HepG2 (cell line): Measurements from ENCODE around the gene ABCG5. TPM values are rescaled to one million over a fixed set of nuclear protein-coding genes. Genes with fewer than 3 reads are reported as not detected.

ENCODE experiments used
- ATF4 ChIP-seq, 2 experiments: fragments of 450-650 bp in 1 of 2; sonication (generic) in 1 of 2; formaldehyde crosslinking; IDR thresholded peaks; 2 replicates each; pipeline versions ENCODE4 v1.5.0 to v1.8.0; 2020 to 2022; ENCODE audit warnings: mild to moderate bottlenecking in 1 of 2, missing genetic modification reagents in 1 of 2
- CEBPB ChIP-seq: IDR thresholded peaks from 2 replicates; pipeline ENCODE4 v1.6.1; 2011; ENCODE audit warnings: low read depth, low read length, improper control_type of control experiment, borderline replicate concordance
- E2F5 ChIP-seq: sonication (generic); formaldehyde crosslinking; conservative IDR thresholded peaks from 2 replicates; pipeline ENCODE4 v1.4.0; 2020; ENCODE audit warnings: missing genetic modification reagents
- ETV5 ChIP-seq: IDR thresholded peaks from 2 replicates; pipeline ENCODE4 v1.6.1; 2018; ENCODE audit warnings: missing biosample characterization, missing genetic modification reagents, inconsistent platforms, borderline replicate concordance
- EZH2 ChIP-seq: conservative IDR thresholded peaks from 2 replicates; pipeline ENCODE4 v1.6.1; 2012; ENCODE audit warnings: mild to moderate bottlenecking, low read depth, low read length, moderate library complexity
- FOSL2 ChIP-seq: sonication (generic); formaldehyde crosslinking; IDR thresholded peaks from 2 replicates; pipeline ENCODE4 v1.4.0; 2020; ENCODE audit warnings: missing genetic modification reagents
- GABPB1 ChIP-seq: IDR thresholded peaks from 2 replicates; pipeline ENCODE4 v1.6.1; 2016; ENCODE audit warnings: mild to moderate bottlenecking, missing genetic modification reagents, moderate library complexity, missing compliant biosample characterization
- GATA4 ChIP-seq: sonication (generic); IDR thresholded peaks from 2 replicates; pipeline ENCODE4 v1.6.1; 2016; ENCODE audit warnings: antibody characterized with exemption, low read depth, borderline replicate concordance
- HCFC1 ChIP-seq: fragments of 150-350 bp; IDR thresholded peaks from 2 replicates; pipeline ENCODE4 v1.6.1; 2014; ENCODE audit warnings: low read depth, low read length
- HNRNPUL1 ChIP-seq: fragments of 200-400 bp; formaldehyde crosslinking; IDR thresholded peaks from 2 replicates; pipeline ENCODE4 v1.6.1; 2017; ENCODE audit warnings: low read depth, mild to moderate bottlenecking, low read length, moderate library complexity
- MIXL1 ChIP-seq: IDR thresholded peaks from 2 replicates; pipeline ENCODE4 v1.6.1; 2016
- POLR2AphosphoS5 ChIP-seq: IDR thresholded peaks from 2 replicates; pipeline ENCODE4 v1.6.1; 2012; ENCODE audit warnings: low read depth, low read length
- RARG ChIP-seq: sonication (generic); formaldehyde crosslinking; IDR thresholded peaks from 2 replicates; pipeline ENCODE4 v1.4.0; 2020; ENCODE audit warnings: low read depth, mild to moderate bottlenecking, missing genetic modification reagents
- SALL1 ChIP-seq: sonication (generic); formaldehyde crosslinking; IDR thresholded peaks from 2 replicates; pipeline ENCODE4 v1.8.0; 2022; ENCODE audit warnings: mild to moderate bottlenecking, missing genetic modification reagents
- SYNCRIP ChIP-seq: fragments of 200-400 bp; formaldehyde crosslinking; IDR thresholded peaks from 2 replicates; pipeline ENCODE4 v1.6.1; 2018; ENCODE audit warnings: mild to moderate bottlenecking, low read depth, low read length; ENCODE audit not compliant: insufficient read depth
- TP53 ChIP-seq: sonication (generic); formaldehyde crosslinking; conservative IDR thresholded peaks from 2 replicates; pipeline ENCODE4 v1.4.0; 2020; ENCODE audit warnings: missing genetic modification reagents
- YEATS2 ChIP-seq: sonication (generic); formaldehyde crosslinking; IDR thresholded peaks from 2 replicates; pipeline ENCODE4 v1.4.0; 2020; ENCODE audit warnings: missing genetic modification reagents, borderline replicate concordance
- ZBTB7B ChIP-seq: sonication (generic); formaldehyde crosslinking; IDR thresholded peaks from 2 replicates; pipeline ENCODE4 v1.4.0; 2020; ENCODE audit warnings: missing genetic modification reagents
- ZNF12 ChIP-seq: sonication (generic); formaldehyde crosslinking; IDR thresholded peaks from 2 replicates; pipeline ENCODE4 v1.5.0; 2020; ENCODE audit warnings: missing genetic modification reagents
- ZNF138 ChIP-seq: sonication (generic); formaldehyde crosslinking; IDR thresholded peaks from 2 replicates; pipeline ENCODE4 v1.5.0; 2020; ENCODE audit warnings: mild to moderate bottlenecking, low read depth, missing genetic modification reagents
- ZNF251 ChIP-seq: sonication (generic); formaldehyde crosslinking; IDR thresholded peaks from 2 replicates; pipeline ENCODE4 v1.9.0; 2021; ENCODE audit warnings: mild to moderate bottlenecking, missing genetic modification reagents
- ZNF383 ChIP-seq: sonication (generic); formaldehyde crosslinking; IDR thresholded peaks from 2 replicates; pipeline ENCODE4 v1.4.0; 2020; ENCODE audit warnings: missing genetic modification reagents, mild to moderate bottlenecking, borderline replicate concordance
- ZNF430 ChIP-seq: sonication (generic); formaldehyde crosslinking; IDR thresholded peaks from 2 replicates; pipeline ENCODE4 v1.9.0; 2021; ENCODE audit warnings: mild to moderate bottlenecking, missing genetic modification reagents
- ZNF431 ChIP-seq: sonication (generic); formaldehyde crosslinking; IDR thresholded peaks from 2 replicates; pipeline ENCODE4 v1.9.0; 2022; ENCODE audit warnings: missing genetic modification reagents, low read depth, mild to moderate bottlenecking, borderline replicate concordance
- ZNF530 ChIP-seq: sonication (generic); formaldehyde crosslinking; IDR thresholded peaks from 2 replicates; pipeline ENCODE4 v1.5.0; 2020; ENCODE audit warnings: low read depth, mild to moderate bottlenecking, missing genetic modification reagents
- ZNF556 ChIP-seq: sonication (generic); formaldehyde crosslinking; IDR thresholded peaks from 2 replicates; pipeline ENCODE4 v1.4.0; 2020; ENCODE audit warnings: mild to moderate bottlenecking, missing genetic modification reagents, borderline replicate concordance
- ZNF644 ChIP-seq: IDR thresholded peaks from 2 replicates; pipeline ENCODE4 v1.6.1; 2016; ENCODE audit warnings: low read depth
- ZSCAN9 ChIP-seq: IDR thresholded peaks from 2 replicates; pipeline ENCODE4 v1.6.1; 2016; ENCODE audit warnings: borderline replicate concordance
- polyA plus RNA-seq, 8 experiments: library from polyadenylated mRNA; depleted of rRNA in 3 of 8; stranded (reverse) in 7 of 8; unstranded in 1 of 8; fragments of >200 nt; fragmentation: Illumina TruSeq in 4 of 8; extraction: Trizol in 4 of 8; gene quantifications; 2 replicates each; pipeline versions ENCODE4 v1.2.1 to v1.2.3, GENCODE V29; 2011 to 2016; ENCODE audit warnings: low read depth in 4 of 8, missing spikeins in 1 of 8, mixed read lengths in 1 of 8; ENCODE audit not compliant: insufficient read depth in 1 of 8
- total RNA-seq, 5 experiments: library from RNA; depleted of rRNA; stranded (reverse); fragments of >200 nt; fragmentation: Illumina TruSeq; extraction: Trizol; gene quantifications; 2 replicates each; pipeline ENCODE4 v1.2.3, GENCODE V29; 2016; ENCODE audit warnings: low read depth in 1 of 5
- TF ChIP-seq, protein P1 (sequence below): sonication (generic); formaldehyde crosslinking; IDR thresholded peaks from 2 replicates; pipeline ENCODE4 v1.8.0; 2022; ENCODE audit warnings: missing genetic modification reagents, mild to moderate bottlenecking, moderate library complexity, borderline replicate concordance

Gene ABCG5
- total and polyA plus RNA-seq, 2 of the 13 experiments (the other 11 are each of a cell fraction or from before 2014, with no cell fraction given), result 15.1 to 39.0 TPM

GRCh38 chr2:43838560-43839267 is at the start of gene ABCG5, which contains the start of gene ABCG8 (continued):
- peak; percentile 48; the same call in 1 of the 2 replicates for TF ChIP-seq ZNF138 (CRISPR knock-in tag)
- no peak for TF ChIP-seq ZNF251 (CRISPR knock-in tag)
- TF ChIP-seq HCFC1, result no peak; the same call in 1 of the 2 replicates
- TF ChIP-seq MIXL1 (CRISPR knock-in tag), result no peak
- peak; percentile 92 for TF ChIP-seq GABPB1
- TF ChIP-seq POLR2AphosphoS5, result peak; percentile 78
- TF ChIP-seq E2F5 (CRISPR knock-in tag), result no peak
- peak; percentile 83; the same call in 1 of the 2 replicates for TF ChIP-seq ZNF556 (CRISPR knock-in tag)
- no peak for TF ChIP-seq RARG (CRISPR knock-in tag)
- TF ChIP-seq ZBTB7B (CRISPR knock-in tag), result peak; percentile 95
- TF ChIP-seq ETV5, result peak; percentile 66
- TF ChIP-seq SYNCRIP, result no peak
- TF ChIP-seq FOSL2 (CRISPR knock-in tag), result no peak
- TF ChIP-seq ZSCAN9 (CRISPR knock-in tag), result peak; percentile 53; the same call in 1 of the 2 replicates
- 0 out of 2 replicates have a peak, but pooled peaks have one; percentile 44 for TF ChIP-seq TP53 (CRISPR knock-in tag)
- TF ChIP-seq SALL1 (CRISPR knock-in tag), result peak; percentile 76
- peak; percentile 69; the same call in 1 of the 2 replicates for TF ChIP-seq YEATS2 (CRISPR knock-in tag)
- TF ChIP-seq ATF4 (CRISPR knock-in tag; IDR thresholded peaks at IDR 0.05), result no peak
- no peak for TF ChIP-seq ZNF644 (CRISPR knock-in tag)
- no peak for TF ChIP-seq EZH2
- TF ChIP-seq GATA4, result peak; percentile 67
- no peak for TF ChIP-seq ZNF530 (CRISPR knock-in tag)
- no peak for TF ChIP-seq CEBPB
- TF ChIP-seq, protein P1, sequence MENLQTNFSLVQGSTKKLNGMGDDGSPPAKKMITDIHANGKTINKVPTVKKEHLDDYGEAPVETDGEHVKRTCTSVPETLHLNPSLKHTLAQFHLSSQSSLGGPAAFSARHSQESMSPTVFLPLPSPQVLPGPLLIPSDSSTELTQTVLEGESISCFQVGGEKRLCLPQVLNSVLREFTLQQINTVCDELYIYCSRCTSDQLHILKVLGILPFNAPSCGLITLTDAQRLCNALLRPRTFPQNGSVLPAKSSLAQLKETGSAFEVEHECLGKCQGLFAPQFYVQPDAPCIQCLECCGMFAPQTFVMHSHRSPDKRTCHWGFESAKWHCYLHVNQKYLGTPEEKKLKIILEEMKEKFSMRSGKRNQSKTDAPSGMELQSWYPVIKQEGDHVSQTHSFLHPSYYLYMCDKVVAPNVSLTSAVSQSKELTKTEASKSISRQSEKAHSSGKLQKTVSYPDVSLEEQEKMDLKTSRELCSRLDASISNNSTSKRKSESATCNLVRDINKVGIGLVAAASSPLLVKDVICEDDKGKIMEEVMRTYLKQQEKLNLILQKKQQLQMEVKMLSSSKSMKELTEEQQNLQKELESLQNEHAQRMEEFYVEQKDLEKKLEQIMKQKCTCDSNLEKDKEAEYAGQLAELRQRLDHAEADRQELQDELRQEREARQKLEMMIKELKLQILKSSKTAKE, result peak; percentile 15; the same call in 1 of the 2 replicates
- TF ChIP-seq ZNF12, result no peak; the same call in 1 of the 2 replicates
- TF ChIP-seq ZNF383, result no peak
- TF ChIP-seq ZNF430 (CRISPR knock-in tag), result no peak
- TF ChIP-seq HNRNPUL1, result no peak
- TF ChIP-seq ZNF431 (CRISPR knock-in tag), result 0 out of 2 replicates have a peak, but pooled peaks have one; percentile 38
